Embryonic facial prominence (tissue), 1 donor: ENCODE measurements around the gene MRPL52.
"Not testable (repeated sequence)": the region's sequence is repeated elsewhere in the genome, so short reads cannot be mapped to it uniquely, and the experiment has no call there.

Experiments used
- DNase-seq: peaks from one replicate; pipeline ENCODE4 v3.0.0-alpha.2; 2016; ENCODE audit errors: extremely low spot score

Gene MRPL52

DNA sequence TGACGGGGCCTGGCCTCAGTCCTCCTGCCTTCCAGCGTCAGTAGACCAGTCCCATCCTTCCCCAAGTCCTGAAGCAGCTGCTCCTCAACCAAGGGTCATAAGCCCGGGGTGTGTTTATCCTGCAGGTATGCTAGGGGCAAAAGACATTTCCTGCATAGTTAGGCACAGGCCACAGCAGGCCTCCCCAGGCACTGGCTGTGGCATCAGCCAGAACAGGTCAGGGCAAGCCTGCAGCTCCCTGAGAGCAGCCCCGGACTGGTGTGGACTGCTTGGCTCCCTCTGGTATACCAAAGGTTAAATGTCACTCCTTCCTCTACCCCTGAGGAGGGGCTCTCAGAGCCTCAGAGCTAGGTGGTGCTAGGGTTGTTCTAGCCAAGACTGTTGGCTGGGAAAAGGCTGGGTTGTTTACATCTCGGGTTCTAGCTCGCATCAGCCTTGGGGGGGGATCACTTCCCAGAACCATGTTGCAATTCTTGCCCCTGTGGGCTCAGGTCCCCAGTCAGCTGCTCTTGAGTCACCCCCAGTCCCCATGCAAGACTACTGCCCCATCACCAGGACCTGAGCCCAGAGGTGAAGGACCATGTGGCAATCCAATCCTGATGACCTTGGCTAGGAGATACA, 9.6 kb downstream of the MRPL52 start:
- DNase-seq, result no peak

GRCh38 chr14:22841311-22841710, 11.6 kb downstream of the MRPL52 start:
- DNase-seq, result no peak

DNA sequence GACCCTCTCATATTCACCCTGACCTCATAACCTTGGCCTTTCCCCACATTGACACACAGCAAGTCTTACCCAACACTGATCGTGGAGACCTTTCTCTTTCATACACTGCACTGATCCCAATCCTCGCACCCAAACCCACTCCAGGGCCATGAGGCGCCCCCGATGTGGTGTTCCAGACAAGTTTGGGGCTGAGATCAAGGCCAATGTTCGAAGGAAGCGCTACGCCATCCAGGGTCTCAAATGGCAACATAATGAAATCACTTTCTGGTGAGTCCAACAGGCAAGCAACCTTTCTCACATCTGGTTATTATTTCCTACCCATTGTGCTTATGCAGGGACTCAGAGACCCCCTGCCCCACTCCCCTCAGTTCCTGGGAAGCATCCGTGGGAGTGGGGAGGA, 12.1 kb downstream of the MRPL52 start:
- no peak for DNase-seq

GRCh38 chr14:22842211-22843122, 12.8 kb downstream of the MRPL52 start:
- no peak for DNase-seq

- no peak for DNase-seq
Measured at GRCh38 chr14:22843123-22843925, 13.6 kb downstream of the MRPL52 start.

- DNase-seq, result no peak
Measured at GRCh38 chr14:22844221-22845102, 14.8 kb downstream of the MRPL52 start.

- DNase-seq, result no peak
Measured at GRCh38 chr14:22845103-22845394, 15.4 kb downstream of the MRPL52 start.

- DNase-seq, result no peak
Measured at GRCh38 chr14:22845821-22846625, 16.3 kb downstream of the MRPL52 start.

GRCh38 chr14:22846811-22847307, 17.2 kb downstream of the MRPL52 start:
- no peak for DNase-seq

DNA sequence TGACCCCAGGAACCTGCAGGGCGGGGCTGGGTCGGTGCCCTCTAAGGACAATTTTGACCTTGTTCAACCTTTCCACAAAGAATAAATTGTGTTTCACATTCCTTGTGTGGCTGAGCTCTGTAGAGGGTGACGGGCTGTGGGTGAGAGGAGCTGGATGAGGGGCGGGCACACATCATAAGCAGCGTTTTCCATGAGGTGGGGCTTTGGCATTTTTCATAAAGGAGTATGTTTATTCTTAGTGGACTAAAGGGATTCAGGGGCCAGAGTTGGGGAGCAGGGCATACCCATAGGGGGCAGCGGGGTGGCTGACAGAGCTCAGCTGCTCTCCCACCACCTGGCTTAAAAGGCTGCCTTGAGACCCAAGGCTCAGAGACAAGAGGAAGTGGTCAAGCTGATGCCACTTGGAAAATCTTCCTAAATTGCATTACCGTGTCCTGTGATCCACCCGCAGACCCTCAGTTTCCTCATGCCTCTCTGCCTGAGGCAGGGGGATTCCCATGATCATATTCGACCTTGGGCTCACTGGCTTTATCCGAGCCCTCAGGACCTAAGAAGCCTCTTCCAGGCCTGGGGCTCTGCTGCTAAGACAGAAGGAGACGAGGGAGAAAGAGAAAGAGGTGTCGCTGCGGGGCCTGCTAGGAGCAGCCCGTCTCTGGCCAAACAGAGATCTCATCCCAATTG, 18.1 kb downstream of the MRPL52 start:
- DNase-seq, result no peak

- DNase-seq, result peak; percentile 95
Measured at GRCh38 chr14:22848351-22849164, 18.9 kb downstream of the MRPL52 start.

GRCh38 chr14:22849212-22849819, 19.6 kb downstream of the MRPL52 start:
- DNase-seq, result no peak

DNA sequence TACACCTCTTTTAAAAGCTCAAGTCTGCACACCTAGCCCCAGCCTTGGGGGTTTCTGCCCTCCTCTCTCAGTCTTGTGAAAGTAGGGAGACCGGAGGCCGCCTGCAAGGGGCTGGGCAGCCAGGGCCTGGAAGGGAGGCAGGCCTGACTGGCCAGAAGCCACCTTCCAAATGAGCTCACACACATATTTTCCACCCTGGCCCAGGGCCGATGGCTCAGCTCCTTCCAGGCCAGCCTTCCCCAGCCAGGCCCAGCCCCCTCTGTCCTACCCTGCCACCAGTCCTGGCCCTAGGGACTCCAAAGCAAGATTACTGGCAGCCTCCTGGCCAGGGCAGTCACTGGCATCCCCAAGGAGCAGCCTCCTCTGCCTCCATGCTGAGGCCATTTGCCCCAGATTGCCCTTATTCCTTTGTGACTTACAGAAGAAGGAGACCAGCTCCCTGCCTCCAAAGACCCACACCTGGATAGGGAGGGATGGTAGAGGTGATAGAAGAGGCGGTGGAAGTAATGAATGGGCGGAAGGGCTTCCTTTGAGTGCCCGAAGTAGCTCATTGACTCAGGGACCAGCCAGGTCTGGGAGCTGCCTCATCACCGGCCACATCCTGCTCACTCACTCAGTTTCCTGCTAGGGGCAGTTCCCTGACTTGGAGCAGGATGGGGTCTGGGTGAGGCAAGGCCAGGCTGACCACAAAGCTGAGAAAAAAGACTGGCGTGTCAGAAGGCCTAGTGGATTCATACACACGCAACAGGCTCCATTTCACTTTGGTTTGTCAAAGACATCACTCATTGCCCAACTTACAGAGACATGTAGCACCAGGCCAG, 21.5 kb downstream of the MRPL52 start:
- no peak for DNase-seq

DNA sequence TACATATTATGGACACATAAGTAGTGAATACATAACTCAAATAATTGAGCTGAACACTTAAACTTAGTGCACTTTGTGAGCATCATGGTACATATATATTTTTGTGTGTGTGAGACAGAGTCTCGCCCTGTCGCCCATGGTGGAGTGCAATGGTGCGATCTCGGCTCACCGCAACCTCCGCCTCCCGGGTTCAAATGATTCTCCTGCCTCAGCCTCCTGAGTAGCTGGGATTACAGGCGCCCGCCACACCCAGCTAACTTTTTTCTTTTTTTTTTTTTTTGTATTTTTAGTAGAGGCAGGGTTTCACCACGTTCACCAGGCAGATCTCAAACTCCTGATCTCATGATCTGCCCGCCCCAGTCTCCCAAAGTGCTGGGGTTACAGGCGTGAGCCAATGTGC, 22.5 kb downstream of the MRPL52 start:
- not testable (repeated sequence) for DNase-seq

DNA sequence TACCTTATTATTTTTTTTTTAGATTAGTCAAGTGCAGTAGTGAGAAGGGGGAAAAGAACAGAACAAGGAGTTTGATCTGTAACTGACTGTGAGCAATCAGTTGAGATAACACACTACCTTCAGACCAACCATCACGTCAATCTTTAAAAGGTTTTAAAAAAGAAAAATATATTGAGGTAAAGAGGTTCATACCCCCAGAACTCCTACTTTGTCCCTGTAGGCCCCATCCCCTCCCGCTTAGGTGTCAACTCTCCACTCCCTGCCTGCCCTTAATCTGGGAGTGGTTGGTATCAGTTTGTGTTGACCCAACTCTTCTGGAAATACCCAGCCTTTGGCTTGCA, 22.9 kb downstream of the MRPL52 start:
- DNase-seq, result no peak

DNA sequence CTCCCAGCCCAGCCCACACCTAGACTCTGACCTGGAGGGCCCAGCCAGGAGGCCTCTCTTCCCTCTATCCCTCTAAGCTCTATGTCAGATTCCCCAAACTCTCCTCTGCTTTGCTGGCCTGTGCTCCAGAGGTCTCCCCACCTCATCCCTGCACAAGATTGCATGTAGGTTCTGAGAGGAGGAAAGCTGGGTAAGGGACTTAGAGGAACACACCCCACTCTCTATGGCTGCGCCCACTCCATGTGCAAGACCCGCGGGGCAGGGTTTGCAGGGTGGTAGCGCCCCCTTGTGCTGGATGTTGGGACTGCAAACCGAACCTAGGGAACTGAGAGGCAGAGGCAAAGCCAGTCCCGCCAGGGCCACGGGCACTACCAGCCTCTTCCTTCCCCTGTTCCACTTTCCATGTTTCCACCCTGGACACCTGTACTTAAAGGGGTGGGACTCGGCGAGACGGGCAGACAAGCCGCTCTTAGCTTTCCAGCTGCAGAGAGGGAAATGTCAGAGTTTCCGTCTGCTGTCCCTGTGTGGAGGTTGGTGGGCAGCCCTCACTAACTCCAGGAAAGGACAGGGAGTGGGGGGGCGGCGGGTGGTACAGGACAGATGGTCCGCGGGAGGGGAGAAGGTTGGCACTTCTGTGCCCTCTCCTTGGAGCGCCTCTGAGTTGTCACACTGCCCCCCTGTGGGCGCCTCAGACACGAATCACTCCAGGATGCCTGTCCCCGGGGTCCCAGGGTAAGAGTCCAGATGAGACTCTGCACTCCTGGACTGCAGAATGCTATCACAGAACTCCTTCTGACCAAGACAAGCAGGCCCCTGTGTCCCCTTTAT, 23.5 kb downstream of the MRPL52 start:
- peak; percentile 72 for DNase-seq

DNA sequence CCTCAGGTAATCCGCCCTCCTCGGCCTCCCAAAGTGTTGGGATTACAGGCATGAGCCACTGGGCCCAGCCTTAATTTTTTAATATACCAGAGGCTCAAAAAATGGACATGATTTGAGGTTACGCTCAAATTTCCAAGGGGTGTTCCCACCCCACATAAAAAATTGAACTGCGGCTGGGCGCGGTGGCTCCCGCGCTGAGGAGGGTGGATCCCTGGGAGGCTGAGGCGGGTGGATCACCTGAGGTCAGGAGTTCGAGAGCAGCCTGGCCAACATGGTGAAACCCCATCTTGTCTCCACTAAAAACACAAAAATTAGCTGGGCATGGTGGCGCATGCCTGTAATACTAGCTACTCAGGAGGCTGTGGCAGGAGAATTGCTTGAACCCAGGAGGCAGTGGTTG, 24.6 kb downstream of the MRPL52 start:
- DNase-seq, result not testable (repeated sequence)
